HG02623 (cell line): ENCODE results near the gene ATXN2.
"Not testable (repeated sequence)": the region's sequence is repeated elsewhere in the genome, so short reads cannot be mapped to it uniquely, and the experiment has no call there.

ENCODE experiments used
- ATAC-seq: cut with Tn5 transposase; IDR thresholded peaks from one replicate; pipeline ENCODE4 v1.9.1; 2021; ENCODE audit warnings: moderate library complexity; ENCODE audit not compliant: unreplicated experiment

ATXN2 gene

GRCh38 chr12:111598637-111599452, at the start of gene ATXN2:
TSS of gene ATXN2 (minus strand) at chr12:111599315. CDS start at chr12:111599034, 281 bp downstream.
- peak; percentile 31 for ATAC-seq

DNA sequence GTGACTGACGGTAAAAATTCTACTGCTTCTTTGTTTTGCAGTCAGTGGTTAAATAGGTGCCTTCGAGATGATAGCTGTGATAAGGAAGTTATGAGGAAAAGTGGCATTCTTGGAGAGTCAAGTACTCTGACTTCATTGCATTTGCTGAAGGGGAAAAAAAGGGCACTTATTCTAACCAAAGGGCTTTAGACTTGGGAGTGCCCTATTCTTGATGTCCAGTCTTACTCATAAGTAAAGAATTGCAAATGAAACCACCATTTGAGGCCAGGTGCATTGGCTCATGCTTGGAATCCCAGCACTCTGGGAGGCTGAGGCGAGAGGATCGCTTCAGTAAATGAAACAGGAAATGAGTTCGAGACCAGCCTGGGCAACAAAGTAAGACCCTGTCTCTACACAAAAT, 46.3 kb upstream of the ATXN2 start:
- no peak for ATAC-seq

GRCh38 chr12:111643427-111643826, 44.3 kb upstream of the ATXN2 start:
- ATAC-seq: no peak

DNA sequence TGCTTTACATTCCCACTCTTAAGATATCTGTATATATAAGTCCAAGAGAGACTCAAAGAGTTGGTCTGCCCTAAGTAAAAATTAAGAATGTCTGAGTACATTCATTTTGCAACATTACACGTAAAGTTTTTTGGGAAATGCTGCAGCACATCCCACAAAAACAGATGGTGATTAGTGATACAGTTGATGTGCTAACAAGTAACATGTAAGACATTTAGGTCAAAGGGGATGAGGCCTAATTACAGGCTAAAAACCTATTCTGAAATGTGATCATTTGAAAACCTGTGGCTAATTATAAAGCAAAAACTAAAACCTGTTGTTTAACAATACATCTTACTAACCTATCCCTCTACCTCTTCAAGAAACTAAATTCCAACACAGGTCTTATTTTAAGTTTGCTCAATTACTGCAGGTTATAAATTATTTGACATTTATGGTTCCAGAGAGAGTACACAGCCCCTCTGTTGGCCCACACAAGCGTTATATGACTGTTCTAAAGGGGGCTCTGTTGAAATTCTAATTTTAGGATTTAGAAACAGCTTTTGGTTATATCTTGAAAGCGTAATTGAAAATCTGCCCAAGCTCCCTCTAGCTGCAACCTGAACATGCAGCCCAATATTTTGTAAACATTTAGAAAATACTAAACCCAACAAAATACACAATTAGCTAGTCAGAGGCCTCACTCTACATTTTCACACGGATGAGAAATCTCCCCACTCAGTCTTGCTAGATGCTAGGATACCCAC, 43.7 kb upstream of the ATXN2 start:
- ATAC-seq: no peak

- ATAC-seq: no peak
Measured at GRCh38 chr12:111640506-111640905, 41.4 kb upstream of the ATXN2 start.

- no peak for ATAC-seq
Measured at GRCh38 chr12:111638556-111638955, 39.4 kb upstream of the ATXN2 start.

GRCh38 chr12:111636209-111636945, 37.3 kb upstream of the ATXN2 start:
- ATAC-seq: no peak

GRCh38 chr12:111635524-111635923, 36.4 kb upstream of the ATXN2 start:
- ATAC-seq: no peak

DNA sequence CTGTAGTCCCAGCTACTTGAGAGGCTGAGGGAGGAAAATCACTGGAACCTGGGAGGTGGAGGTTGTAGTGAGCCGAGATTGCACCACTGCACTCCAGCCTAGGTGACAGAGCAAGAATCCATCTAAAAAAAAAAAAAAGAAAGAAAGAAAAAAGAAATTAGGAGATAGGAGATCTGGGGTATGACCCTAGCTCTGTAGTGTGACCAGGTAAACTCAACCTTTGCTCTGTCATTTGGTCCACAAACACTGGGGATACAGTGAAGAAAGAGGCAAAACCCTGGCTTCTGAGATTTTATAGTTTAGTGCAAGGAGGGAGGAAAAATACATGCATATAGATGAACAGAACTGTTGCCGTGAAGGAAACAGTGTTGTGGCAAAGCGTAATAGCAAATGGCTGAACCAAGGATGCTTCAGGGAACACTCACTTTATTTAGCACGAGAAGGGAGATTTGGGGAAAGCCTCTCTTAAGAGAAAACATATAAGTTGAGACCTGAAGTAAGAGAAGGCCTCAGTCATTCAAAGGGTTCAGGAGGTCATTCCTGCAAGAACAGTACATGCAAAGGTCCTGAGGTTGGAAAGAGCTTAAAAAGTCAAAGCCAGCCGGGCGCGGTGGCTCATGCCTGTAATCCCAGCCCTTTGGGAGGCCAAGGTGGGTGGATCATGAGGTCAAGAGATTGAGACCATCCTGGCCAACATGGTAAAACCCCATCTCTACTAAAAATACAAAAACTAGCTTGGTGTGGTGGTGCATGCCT, 29.6 kb upstream of the ATXN2 start:
- no peak for ATAC-seq

DNA sequence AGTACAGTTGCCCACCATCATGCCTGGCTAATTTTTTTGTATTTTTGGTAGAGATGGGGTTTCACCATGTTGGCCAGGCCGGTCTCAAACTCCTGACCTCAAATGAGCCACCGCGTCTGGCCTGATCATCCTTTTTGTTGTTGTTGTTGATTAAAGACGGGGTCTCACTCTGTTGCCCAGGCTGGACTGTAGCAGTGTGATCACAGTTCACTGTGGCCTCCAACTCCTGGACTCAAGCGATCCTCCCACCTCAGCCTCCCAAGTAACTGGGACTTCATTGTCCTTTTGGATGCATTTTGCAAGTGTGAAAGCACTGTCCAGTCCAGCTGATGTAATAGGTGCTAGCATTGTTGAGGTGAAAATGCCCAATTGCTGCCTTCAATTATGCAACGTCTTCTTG, 27.1 kb upstream of the ATXN2 start:
- no peak for ATAC-seq

DNA sequence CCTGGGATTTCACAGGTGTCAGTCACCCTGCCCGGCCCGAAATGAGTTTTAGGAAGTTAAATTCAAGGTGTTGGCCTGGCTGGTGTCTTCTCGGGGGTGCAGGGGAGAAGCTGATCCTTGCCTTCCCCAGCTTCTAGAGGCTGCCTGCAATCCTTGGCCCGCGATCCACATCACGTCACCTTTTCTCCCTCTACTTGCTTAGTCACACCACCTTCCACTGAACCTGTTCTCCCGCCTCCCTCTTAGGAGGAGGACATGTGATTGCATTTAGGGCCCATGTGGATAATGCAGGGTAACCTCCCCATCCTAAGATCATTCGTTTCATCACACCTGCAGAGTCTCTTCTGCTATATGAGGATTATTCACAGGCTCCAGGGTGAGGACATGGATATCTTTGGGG, 25.4 kb upstream of the ATXN2 start:
- ATAC-seq: no peak

DNA sequence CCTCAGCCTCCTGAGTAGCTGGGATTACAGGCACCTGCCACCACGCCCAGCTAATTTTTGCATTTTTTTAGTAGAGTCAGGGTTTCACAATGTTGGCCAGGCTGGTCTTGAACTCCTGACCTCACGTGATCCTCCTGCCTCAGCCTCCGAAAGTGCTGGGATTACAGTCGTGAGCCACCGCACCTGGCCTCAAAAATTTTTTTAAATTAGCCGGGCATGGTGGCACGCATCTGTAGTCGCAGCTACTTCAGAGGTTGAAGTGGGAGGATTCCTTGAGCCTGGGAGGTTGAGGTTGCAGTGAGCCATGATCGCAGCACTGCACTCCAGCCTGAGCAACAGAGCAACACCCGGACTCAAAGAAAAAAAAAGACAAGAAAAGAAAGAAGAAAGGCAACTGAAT, 18.7 kb upstream of the ATXN2 start:
- ATAC-seq: not testable (repeated sequence)

DNA sequence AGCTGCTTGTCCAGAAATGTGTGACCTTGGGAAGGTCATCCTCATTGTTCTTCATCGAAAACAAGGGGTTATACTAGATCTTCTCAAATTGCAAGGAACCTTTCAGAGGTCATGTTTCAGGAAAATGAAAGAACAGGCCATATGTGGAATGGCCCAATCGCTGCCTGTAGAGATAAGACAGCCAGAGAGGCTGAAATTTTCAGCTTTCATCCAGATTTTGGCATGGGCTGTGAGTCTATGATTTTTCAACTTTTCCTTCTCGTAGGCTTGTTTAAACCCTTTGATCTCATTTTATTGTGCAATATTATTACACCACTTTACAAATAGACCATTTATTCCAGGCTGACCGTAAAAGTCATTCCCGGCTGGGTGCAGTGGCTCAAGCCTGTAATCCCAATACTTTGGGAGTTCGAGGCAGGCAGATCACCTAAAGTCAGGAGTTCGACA, 17.1 kb upstream of the ATXN2 start:
- no peak for ATAC-seq

DNA sequence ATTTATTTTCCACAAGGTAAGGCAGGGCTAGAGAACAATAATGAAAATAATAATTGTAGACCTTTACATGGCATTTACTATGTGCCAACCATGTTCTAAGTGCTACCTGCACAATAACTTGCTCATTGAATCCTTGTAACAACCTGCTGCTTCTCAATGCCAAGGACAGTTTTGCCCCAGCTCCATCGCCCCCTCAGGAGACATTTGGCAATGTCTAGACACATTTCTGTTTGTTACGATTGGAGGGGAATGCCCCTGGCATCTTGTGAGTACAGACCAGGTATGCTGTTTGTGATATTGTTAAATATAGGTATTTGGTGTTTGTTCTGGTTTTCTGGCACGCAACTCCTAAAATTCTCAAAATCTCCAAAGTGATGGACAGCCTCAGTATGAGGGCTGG, 8.1 kb upstream of the ATXN2 start:
- ATAC-seq: no peak

- no peak for ATAC-seq
Measured at GRCh38 chr12:111606767-111607230, 7.7 kb upstream of the ATXN2 start.

- ATAC-seq: no peak
Measured at GRCh38 chr12:111605911-111606766, 7.0 kb upstream of the ATXN2 start.

- ATAC-seq: not testable (repeated sequence)
Measured at GRCh38 chr12:111602857-111603256, 3.7 kb upstream of the ATXN2 start.

DNA sequence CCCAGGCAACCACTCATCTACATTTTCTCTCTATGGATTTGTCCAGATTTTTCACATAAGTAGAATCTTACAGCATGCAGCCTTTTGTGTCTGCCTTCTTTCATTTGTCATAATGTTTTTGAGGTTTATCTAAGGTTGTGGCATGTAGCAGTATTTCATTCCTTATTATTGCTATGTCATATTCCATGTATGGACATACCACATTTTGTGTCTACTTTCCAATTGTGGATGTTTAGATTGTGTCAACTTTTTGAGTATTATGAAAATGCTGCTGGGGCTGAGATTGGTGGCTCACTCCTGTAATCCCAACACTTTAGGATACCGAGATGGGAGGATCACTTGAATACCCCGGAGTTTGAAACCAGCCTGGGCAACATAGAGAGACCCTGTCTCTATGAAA, 3.2 kb upstream of the ATXN2 start:
- ATAC-seq: no peak

DNA sequence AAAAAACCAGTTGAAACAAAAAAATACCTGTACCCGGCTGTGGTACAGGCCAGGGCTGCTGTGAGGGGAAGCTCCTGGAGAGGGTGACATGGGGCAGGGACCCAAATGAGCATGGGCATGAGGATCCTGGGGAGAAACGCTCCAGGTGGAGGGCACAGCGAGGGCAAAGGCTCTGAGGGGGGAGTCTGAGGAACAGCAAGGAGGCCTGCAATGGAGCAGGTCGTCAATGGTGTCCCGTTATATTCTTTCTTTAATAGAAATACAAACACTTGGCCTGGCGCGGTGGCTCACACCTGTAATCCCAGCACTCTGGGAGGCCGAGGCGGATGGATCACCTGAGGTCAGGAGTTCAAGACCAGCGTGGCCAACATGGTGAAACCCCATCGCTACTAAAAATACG, 1.9 kb upstream of the ATXN2 start:
- not testable (repeated sequence) for ATAC-seq

DNA sequence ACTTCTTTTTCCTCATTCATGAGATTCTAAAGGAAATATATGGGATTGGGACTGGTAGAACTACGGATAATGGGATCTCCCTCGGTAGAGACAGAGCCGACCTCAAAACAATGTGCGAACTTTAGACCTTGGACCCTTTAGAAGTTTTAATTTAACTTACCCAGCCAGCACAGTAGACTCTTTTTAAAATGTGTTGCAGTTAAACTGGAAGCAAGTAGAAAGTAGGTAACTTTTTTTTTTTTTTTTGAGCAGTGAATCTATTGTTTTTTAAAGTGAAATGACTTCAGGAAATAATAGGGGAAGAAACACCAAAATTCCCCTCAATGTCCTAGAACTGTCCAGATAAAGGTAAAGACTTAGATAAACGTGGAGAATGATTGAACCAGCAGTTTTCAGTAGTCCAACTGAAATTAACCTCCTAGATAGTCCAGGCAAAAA, 1.1 kb upstream of the ATXN2 start:
- no peak for ATAC-seq
